Measurements from ENCODE around the gene MDFI. TPM values are rescaled to one million over a fixed set of nuclear protein-coding genes. Genes with fewer than 3 reads are reported as not detected.

Gene MDFI
- total RNA-seq, 4 donors from 2014 or later = 0.26 to 1.1 TPM; not detected in 2

- Histone ChIP-seq H3K4me3 (peak overlapping the region; percentile 45 to 58 (median 46)), H3K27ac (no peak overlapping the region), H3K4me1 (peaks cover 6 to 19% of the 10 kb centered on the region in 2 donors), H3K27me3 (peaks cover 30 to 47% (median 36%) of the 10 kb centered on the region in 3 donors), H3K36me3 (no peaks in the 10 kb centered on the region), H3K9me3 (no peaks in the 10 kb centered on the region)
- TF ChIP-seq POLR2A (IDR thresholded peaks at IDR 0.05) = no peak
- TF ChIP-seq, protein P1, sequence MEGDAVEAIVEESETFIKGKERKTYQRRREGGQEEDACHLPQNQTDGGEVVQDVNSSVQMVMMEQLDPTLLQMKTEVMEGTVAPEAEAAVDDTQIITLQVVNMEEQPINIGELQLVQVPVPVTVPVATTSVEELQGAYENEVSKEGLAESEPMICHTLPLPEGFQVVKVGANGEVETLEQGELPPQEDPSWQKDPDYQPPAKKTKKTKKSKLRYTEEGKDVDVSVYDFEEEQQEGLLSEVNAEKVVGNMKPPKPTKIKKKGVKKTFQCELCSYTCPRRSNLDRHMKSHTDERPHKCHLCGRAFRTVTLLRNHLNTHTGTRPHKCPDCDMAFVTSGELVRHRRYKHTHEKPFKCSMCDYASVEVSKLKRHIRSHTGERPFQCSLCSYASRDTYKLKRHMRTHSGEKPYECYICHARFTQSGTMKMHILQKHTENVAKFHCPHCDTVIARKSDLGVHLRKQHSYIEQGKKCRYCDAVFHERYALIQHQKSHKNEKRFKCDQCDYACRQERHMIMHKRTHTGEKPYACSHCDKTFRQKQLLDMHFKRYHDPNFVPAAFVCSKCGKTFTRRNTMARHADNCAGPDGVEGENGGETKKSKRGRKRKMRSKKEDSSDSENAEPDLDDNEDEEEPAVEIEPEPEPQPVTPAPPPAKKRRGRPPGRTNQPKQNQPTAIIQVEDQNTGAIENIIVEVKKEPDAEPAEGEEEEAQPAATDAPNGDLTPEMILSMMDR (IDR thresholded peaks at IDR 0.05 in 4 of 5, conservative IDR thresholded peaks at IDR 0.05 in 1 of 5) = no peak
- in situ Hi-C loops (cut with MboI; ENCODE audit: low sequenced_read_pairs in 4 of 4) (no loop called here), intact Hi-C loops (cut with DNase I; ENCODE audit: low total_unique reads) (no loop called here)
- no peak for ATAC-seq
- no peak for DNase-seq
Measured at GRCh38 chr6:41637194-41638001, 870 bp upstream of the MDFI start.

DNA sequence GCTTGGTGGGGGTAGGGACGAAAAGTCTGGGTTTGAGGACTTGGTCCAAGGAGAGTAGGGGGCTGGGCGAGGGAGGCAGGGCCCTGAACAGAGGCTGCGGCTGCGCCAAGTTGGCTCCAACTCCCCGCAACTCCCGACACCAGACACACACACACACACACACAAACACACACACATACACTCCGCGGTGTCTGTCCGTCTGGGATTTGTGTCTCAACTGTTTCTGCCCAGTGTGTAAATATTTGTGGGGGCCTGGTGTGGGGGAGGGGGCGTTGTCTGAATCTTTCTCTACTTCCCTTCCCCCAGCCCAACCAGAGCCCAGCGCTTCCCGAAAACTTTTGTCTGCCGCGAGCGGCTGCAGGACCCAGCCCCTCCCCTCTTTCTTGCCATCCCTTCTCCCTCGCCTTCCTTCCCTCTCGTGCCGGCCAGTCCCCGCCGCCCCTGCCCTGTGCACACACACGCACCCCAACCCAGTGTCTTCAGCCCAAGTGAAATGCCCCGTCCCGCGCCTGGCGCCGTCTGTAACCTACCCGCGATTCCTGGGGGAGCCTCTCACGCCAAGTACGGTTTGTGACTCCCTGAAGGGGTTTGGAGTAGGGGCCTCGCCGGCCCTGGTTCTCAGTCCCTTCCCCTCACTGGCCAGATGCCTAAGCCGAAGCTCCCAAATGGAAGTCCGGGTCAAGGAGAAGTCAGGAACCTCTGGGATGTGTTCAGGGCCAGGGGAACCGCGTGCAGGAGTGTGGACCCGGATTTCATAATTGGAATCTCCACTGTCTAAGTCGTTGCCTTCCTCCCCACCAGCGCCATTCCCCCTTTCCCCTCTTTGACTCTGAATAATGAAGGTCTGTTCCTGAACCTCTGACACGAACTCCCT, 904 bp downstream of the MDFI start:
- in situ Hi-C loops (cut with MboI; ENCODE audit: low sequenced_read_pairs in 4 of 4) (no loop called here), intact Hi-C loops (cut with DNase I; ENCODE audit: low total_unique reads) (no loop called here)
- Histone ChIP-seq H3K4me3 (peak overlapping the region; percentile 45 to 58 (median 46)), H3K27ac (no peak overlapping the region), H3K9me3 (no peaks in the 10 kb centered on the region), H3K27me3 (peaks cover 30 to 47% (median 36%) of the 10 kb centered on the region in 3 donors), H3K4me1 (peaks cover 6 to 19% of the 10 kb centered on the region in 2 donors), H3K36me3 (no peaks in the 10 kb centered on the region)
- DNase-seq (no peak), ATAC-seq (no peak)
- no peak for TF ChIP-seq POLR2A (IDR thresholded peaks at IDR 0.05)
- TF ChIP-seq, protein P1 (IDR thresholded peaks at IDR 0.05 in 4 of 5, conservative IDR thresholded peaks at IDR 0.05 in 1 of 5) = no peak

- peaks cover 30 to 47% (median 36%) of the 10 kb centered on the region in 3 donors for H3K27me3 ChIP-seq
- no peaks in the 10 kb centered on the region for H3K9me3 ChIP-seq
- H3K27ac ChIP-seq = no peak overlapping the region
- no peak overlapping the region for H3K4me3 ChIP-seq
- H3K4me1 ChIP-seq = peaks cover 6 to 19% of the 10 kb centered on the region in 2 donors
- in situ Hi-C loops (cut with MboI; ENCODE audit: low sequenced_read_pairs in 4 of 4) (no loop called here), intact Hi-C loops (cut with DNase I; ENCODE audit: low total_unique reads) (no loop called here)
- TF ChIP-seq POLR2A (IDR thresholded peaks at IDR 0.05) = no peak
- TF ChIP-seq, protein P1 (IDR thresholded peaks at IDR 0.05 in 4 of 5, conservative IDR thresholded peaks at IDR 0.05 in 1 of 5) = no peak
- ATAC-seq (no peak), DNase-seq (no peak)
- no peaks in the 10 kb centered on the region for H3K36me3 ChIP-seq
Measured at GRCh38 chr6:41639809-41640371, 1.6 kb downstream of the MDFI start.

DNA sequence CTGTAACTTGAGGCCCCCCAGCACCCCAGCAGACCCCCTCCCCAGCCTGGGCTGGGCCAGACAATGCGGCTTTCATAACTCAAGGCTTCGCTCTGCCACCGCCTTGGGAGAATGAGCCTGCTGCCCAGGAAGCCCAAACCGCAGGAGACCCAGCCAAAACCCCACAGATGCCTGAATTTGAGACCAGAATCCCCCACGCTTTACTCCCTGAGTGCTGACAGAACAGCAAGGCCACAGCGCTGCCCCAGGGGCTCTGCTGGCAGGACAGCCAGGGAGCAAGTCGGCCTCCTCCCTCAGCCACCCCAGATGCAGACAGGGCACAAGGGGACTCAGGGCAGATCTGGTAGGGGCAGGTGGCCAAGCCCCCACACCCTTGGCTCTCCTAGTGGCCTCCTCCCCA, 2.2 kb downstream of the MDFI start:
- ATAC-seq = no peak
- H3K4me1 ChIP-seq = peaks cover 6 to 19% of the 10 kb centered on the region in 2 donors
- no peak for DNase-seq
- in situ Hi-C loops (cut with MboI; ENCODE audit: low sequenced_read_pairs in 4 of 4) = no loop called here
- no peak overlapping the region for H3K4me3 ChIP-seq
- TF ChIP-seq, protein P1 (IDR thresholded peaks at IDR 0.05 in 4 of 5, conservative IDR thresholded peaks at IDR 0.05 in 1 of 5) = no peak
- no peak for TF ChIP-seq POLR2A (IDR thresholded peaks at IDR 0.05)
- no peaks in the 10 kb centered on the region for H3K36me3 ChIP-seq
- peaks cover 30 to 47% (median 36%) of the 10 kb centered on the region in 3 donors for H3K27me3 ChIP-seq
- no peak overlapping the region for H3K27ac ChIP-seq
- intact Hi-C loops (cut with DNase I; ENCODE audit: low total_unique reads) = no loop called here
- H3K9me3 ChIP-seq = no peaks in the 10 kb centered on the region
